ENCODE results near the gene MSRB1.
"Not testable (repeated sequence)": the region's sequence is repeated elsewhere in the genome, so short reads cannot be mapped to it uniquely, and the experiment has no call there.

The MSRB1 gene

DNA sequence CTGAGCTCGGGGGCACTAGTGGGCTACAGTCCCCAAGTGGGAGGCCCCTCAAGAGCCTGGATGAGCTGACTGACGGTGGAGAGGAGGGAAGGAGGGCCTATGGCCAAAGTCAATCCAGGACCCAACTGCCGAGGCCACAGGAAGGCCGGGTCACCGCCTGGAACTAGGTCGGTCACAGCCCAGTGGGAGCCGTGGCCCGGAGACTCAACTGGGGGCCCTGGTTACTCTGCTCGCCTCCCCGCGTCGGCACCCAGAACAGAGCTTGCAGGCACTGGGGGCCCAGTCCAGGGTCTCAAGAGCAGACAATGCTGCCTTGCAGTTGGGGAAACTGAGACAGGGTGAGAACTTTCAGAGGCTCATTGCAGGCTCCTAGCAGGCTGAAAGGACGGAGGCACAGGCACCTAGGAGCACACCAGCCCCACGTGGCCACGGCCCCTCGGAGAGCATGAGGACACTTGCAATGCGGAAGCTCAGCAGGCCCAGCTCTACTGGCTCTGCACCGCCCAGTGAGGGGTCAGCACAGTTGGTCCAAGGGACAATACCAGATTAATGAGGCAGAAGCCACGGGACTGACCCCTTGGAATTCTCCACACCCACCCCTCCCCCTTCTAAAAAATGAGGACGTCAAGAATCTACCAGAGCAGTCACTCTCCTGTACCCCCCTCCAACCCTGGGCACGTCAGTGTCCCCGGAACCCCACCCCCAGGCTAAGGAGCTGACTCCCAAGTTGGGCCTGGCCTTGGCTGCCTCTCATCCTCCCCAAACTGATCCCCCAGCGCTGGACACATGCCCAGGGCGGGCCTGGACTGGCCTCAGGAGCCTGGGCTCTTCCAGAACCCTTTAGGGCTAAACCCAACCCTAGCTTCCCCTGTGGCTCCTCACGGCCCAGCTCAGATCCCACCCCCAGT, 27.0 kb downstream of the MSRB1 start:
- DNase-seq (ENCODE audit: low spot score) = peak; percentile 50

DNA sequence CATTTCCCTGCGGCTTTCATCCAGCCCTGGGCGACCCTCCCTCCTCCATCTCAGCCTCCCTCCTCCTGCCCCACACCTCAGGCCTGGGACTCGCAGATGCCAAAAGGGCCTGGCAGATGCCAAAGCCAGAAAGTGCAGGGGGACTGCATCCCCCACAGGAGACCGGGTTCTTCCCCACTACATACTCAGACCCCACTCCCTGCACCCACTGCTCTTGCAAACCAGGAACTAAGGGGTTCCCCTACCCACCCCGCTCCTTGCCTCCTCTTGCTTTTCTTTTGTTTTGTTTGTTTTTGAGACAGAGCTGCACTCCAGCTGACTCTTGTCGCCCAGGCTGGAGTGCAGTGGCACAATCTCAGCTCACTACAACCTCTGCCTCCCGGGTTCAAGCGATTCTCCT, 28.0 kb downstream of the MSRB1 start:
- DNase-seq (ENCODE audit: low spot score) = no peak

DNA sequence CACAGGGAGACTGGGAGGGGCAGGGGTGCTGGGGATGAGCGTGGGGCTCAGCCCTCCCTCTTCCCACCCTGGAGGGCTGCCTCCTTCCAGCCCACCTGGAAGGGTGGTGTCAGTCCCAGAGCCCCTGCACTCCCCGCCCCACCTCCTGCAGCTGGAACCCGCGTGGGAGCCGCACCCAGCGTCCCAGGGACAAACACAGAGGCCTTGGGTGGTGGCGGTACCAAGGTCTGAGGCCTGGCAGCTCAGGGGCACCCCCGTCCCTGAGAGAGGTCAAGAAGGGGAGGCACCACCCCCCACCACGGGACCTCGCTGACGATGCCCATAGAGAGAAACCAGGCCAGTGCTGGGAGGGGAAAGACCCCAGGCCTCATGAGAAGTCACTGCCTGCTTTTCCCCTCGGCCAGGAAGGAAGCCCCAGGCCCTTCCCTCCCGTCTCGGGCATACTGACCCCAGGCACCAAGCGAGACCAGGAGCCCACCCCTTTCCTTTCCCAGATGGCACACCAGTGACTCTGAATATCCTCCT, 28.9 kb downstream of the MSRB1 start:
- DNase-seq (ENCODE audit: low spot score) = no peak

DNA sequence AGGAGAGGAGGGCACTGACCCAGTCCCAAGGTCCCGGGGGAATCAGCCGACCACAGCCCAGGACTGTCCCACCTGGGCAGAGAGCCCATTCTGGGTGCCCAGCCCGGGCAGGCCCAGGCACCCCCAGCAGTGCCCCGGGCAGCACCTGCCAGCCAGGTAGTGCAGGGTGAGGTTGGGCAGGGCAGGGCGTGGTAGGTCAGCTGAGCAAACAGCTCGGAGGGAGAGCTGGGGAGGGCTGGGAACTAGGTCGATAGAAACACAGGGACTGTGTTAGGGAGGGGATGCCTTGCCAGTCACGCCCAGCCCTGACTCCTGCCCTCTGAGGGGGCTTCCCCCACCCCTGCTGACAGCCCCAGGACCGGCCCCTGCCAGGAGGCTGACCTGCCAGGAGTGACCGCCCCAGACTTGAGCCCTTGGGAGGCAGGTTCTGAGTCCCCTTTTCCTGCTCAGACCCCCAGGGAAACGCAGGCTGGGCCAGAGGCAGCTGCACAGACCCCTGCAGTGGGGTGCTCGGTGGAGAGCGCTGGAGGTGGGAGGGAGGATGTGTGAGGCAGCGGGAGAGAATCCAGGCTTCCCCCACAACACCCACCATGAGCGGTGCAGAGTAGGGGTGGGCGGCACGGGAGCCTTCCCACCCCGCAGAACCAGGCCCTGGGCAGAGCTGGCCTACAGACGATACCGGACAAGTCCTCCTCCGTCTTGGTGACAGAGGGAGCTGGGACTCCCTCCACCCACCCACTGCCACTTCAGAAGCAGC, 29.5 kb downstream of the MSRB1 start:
- DNase-seq (ENCODE audit: low spot score) = no peak

DNA sequence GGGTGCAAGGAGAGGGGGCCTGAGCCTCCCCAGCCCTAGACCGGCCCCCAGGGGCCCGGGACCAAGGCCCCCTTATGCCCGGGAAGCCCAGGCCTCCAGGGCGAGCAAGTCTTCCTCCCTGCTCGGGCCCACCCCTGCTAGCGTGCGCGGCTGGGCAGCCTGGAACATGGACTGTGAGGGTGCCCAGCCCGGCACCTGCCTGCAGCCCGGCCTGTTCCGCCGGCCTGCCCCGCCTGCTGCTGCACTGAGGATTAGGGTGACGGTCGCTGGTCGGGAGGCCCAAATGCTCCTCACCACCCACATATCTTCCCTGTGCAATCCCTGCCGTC, 30.8 kb downstream of the MSRB1 start:
- DNase-seq (ENCODE audit: low spot score) = no peak

DNA sequence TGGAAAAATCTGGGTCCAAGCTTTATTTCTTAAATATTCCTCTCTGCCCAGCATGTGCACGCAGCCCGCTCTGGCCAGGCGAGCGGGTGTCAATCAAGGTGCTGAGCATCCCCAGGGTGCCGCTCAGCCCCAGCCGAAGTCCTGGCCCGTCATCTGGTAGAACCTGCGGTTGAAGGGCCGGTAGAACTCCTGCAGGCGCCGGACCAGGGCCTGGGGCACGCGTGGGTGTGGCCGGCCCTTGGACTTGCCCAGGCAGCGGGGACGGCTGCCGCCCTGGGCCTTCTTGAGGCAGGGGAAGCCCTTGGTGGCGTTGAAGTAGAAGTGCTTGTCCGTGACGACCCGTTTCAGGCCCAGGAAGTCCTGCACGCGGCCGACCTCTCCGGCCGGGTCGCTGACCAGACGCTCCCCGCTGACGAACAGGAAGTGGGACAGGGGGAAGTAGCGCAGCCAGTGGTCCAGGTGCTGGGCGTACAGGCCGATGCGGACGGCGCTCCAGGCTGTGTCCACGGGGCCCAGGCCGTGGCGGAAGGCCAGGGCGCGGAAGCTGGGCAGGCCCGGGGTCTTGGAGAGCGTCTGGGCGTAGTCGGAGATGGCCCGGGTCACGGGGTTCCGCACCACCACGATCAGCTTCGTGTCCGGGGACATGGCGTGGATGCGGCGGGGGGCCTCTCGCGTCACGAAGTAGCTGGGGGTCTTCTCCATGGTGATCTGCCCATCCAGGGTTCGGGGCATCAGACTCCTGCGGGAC, 31.4 kb downstream of the MSRB1 start:
- no peak for DNase-seq (ENCODE audit: low spot score)

DNA sequence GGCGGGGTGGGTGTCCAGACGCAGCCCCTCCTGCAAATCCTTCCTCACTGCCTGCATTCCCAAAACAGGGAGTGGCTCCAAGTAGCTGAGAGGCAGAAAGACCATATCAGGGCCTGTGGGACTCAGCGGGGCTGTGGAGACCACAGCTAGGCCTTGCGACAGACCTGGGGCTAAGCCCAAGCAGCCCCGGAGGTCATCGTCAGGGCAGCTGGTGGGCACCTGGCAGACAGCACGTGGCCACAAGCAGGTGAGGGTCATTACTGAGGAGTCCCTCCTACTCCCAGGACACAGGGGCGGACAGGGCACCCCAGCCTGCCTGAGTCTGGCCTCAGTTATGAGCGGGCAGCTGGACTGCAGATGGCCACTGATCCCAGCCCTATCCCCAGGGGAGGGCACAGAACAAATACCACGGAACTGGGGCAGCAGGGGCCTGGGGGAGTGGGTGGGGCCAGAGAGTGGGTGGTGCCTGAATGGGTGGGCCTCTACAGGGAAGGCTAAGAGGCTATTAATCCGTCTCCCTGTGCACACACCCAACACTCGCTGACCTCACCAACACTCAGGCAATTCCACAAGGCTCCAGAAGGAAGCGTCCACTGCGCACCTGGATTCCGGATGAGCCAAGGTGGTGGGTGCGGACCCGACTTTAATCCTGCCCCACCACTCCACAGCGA, 33.3 kb downstream of the MSRB1 start:
- peak; percentile 53 for DNase-seq (ENCODE audit: low spot score)

DNA sequence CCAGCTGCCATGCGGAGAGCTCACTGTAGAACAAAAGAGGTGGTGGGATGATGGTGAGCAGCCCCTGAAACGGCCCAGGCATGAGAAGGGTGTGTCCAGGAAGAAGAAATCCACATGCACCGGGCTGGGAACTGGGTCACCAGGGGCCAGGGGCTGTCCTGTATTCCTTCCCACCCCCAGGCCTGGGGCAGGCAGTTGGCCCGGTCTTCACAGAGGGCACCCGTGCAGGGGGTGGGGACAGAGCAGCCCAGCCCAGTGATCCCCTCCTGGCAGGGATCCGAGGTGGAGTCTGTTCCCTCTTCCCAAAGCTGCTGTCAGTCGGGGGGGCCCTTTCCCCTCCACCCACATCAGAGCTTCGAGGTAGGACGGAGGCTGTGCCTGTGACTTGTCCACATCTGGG, 34.0 kb downstream of the MSRB1 start:
- no peak for DNase-seq (ENCODE audit: low spot score)

DNA sequence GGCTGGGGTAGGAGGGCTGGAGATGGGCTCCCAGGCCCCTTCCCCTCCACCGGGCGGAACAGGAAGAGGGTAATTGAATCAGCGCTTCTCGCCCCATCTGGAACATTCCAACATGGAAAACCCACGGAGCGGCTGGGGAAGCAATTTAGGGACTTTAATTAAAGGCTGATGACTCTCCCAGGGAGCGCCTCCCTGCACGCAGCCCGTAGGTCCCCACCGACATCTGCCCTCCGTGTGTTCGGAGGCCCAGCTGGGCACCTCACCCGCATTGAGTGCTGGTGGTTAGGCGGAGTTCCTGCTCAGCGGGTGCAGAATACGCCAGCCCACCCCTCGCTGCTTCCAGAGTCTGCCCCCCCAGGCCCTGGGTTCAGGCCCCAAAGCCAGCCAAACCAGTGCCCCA, 34.8 kb downstream of the MSRB1 start:
- DNase-seq (ENCODE audit: low spot score) = no peak

DNA sequence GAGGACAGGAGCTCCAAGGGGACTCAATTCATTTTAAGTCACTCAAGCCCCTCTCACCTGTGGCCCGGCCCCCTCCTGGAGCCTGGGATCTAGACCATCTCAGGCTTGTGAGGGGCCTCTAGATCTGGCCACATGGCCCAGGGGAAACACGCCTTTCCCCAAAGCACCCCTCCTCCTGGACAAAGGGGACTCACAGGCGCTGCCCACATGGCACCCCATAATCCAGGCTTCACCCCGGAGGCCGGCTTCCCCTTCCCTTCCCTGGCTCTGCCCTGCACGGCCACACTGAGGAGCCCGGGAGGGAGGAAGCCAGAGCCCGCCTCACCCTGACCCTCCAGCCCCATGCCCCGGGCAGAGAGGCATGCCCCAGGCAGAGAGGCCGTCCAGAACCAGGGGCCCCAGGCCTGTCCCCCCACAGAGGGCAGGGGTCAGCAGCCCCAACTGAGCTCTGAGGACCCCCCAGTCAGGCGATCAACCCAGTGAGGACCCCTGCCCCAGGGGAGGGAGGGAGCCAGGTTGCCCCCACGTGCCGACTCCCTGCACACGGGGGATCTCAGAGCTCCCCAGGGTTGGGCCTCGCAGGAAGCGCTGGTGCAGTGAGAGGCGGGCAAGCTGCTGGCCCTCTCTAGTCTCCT, 35.7 kb downstream of the MSRB1 start:
- DNase-seq (ENCODE audit: low spot score) = no peak

DNA sequence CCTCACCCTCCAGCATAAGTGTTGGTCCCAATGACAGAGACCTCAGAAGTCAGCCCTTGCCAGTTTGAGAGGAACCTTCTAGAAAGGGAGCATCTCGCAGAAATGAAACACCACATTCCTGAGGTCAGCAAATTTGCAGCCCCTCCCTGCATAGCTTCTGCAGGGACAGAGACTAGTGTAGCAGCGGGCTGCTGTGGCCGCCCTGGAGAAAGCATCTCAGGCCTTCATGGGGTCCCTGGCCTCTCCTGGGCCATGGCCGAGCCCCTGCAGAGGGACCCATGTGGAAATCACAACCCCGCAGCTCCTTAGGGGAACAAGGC, 36.2 kb downstream of the MSRB1 start:
- DNase-seq (ENCODE audit: low spot score) = no peak

DNA sequence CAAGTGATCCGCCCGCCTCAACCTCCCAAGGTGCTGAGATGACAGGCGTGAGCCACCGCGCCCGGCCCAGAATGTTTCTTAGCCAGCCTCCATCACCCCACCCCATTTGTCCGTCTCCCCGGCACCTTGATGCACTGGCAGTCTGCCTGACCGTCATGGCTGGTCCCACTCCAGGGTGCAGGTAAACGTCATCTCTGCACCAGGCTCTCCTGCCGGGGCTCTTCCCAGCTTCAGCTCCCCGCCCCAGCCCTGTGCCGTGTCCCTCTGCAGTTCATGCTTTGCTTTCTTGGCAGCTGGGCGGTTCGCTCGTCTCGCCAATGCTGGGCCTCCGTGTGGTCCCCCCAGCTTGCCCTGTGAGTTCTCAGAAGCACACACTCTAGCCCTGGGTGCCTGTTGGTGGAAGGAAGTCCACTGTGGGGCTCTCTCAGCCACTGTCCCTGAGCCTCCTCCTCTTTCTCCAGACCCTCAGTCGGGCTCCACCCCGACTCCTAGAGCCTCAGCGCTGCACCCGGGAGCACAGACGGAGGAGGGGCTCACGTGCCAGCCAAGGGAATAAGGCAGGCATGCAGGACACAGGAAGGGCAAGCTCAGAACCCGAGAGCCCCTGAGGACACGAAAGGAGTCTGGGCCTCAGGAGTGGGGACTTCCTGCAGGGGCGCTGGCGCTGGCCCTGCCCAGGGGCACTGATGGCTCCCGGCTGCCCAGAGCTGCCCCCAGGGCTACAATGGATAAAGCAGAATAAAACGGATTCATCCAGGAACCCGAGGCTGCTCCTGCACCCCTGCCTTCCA, 36.7 kb downstream of the MSRB1 start:
- no peak for DNase-seq (ENCODE audit: low spot score)

DNA sequence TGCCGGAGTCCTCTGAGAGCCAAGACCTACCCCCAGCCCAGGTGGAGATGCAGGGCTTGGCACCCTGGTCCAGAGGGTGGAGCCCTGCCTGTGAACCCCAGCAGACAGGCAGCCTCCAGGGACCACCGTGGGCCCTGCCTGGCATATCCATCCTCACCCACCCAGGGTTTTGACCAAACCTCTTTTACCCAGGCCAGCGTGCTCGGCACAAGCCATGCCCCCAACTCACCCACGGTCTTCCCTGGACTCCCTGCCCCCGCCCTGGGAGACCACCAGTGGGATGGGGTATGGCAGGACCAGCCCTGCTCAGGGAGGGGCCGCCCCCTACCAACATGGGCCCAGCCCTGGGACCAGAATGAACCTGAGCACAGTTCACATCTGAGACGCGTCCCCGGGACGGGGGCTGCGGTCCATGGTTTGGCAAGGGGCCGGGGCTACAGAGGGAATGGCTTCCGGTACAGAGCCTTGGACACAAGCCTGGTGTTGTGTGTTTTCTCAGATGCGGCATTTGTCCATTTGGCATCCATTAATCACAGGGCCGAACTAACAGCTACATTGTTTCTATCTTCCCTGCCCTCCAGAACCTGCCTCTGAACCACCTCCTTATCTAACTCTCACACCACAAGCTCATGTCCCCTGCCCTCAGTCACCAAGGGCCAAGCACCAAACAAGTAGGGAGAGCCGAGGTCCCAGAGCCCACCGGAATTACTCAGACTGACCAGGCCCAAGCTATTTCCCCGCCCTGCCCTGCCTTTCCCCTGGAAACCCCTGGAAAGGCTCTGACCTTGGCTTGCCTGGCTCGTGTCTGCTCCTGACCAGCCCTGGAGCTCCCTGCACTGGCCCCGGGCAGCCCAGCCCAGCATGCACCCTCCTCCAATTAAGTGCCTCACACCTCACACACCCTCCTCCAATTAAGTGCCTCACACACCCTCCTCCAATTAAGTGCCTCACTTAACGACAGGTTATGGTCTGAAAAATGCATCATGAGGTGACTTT, 38.9 kb downstream of the MSRB1 start:
- DNase-seq (ENCODE audit: low spot score) = no peak

DNA sequence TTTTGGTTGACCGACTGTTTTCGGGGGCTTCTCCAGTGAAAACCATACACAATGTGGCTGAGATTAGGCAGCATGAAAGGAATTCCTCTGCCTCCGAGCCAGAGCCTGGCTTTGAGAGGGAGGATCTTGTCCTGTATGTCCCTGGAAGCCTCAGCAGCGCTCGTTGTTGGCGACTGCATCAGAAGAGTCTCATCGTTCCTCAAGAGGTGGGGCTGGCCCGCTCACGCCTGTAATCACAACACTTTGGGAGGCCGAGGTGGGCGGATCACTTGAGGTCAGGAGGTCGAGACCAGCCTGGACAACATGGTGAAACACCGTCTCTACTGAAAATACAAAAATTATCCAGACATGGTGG, 39.8 kb downstream of the MSRB1 start:
- DNase-seq (ENCODE audit: low spot score) = no peak

DNA sequence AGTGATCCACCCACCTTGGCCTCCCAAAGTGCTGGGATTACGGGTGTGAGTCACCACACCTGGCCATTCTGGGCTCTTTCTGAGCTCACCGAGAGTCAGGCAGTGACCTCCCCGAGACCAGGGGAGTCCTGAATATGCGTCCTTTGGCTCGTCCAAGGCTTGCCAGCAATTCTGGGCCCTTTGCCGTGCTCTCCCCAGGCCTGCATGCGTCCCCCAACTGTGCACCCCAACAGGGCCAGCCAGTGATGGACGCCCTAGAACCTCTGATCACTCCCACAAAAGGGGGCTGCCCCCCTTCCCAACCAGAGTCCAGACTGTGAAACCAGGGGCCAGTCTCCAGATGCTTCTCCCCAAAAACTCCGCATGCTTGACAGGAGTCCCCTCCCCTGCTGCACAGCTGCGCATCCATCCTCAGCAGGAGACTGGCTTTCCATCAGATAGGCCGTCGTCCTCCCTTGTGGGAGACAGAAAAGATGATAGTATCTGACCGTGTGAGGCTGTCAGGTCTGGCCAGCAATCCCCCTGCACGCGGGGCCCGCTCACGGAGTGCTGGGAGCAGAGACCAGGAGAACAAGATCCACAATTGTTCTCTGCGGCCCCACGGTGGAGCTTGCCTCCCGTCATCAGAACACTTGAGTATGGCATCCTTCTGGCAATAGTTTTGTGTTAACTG, 40.3 kb downstream of the MSRB1 start:
- DNase-seq (ENCODE audit: low spot score) = no peak

DNA sequence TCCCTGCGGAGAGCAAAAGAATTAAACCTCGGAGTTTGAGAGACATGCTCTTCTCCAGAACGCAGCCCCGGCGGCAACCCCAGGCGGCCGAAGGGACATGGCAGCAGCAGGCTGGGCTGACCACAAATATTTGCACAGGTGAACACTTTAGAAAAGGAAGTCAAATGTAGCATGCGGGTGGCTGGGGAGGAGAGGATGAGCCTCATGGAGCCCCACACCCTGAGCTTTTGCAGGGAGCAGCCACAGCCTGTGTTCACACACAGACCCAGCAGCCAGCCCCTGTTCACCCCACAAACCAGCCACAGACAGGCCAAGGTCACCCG, 42.6 kb downstream of the MSRB1 start:
- DNase-seq (ENCODE audit: low spot score) = no peak

DNA sequence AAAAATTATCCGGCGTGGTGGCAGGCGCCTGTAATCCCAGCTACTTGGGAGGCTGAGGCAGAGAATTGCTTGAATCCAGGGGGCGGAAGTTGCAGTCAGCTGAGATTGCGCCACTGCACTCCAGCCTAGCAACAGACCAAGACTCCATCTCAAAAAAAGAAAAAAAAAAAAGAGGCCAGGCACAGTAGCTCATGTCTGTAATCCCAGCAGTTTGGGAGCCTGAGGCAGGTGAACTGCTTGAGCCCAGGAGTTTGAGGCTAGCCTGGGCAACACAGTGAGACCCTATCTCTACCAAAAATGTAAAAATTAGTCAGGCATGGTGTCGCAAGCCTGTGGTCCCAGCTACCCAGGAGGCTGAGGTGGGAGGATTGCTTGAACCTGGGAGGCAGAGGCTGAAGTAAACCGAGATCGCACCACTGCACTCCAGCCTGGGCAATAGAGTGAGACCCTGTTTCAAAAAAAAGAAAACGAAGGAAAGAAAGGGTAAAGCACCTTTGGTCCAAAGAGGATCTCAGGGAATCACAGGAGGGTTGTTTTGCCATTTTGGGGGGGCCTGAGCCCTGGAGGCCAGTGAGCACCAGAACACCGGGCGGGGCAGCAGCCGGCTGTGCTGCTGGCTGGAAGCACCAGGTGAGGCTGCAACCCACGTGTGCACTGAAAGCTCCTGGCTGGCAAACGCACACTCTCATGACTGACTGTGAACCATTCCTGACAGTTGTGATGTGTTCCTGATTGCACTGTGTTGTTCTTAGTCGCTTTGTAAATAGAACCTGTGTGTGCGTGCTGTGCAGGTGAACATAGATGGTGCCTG, 43.2 kb downstream of the MSRB1 start:
- DNase-seq (ENCODE audit: low spot score) = no peak

DNA sequence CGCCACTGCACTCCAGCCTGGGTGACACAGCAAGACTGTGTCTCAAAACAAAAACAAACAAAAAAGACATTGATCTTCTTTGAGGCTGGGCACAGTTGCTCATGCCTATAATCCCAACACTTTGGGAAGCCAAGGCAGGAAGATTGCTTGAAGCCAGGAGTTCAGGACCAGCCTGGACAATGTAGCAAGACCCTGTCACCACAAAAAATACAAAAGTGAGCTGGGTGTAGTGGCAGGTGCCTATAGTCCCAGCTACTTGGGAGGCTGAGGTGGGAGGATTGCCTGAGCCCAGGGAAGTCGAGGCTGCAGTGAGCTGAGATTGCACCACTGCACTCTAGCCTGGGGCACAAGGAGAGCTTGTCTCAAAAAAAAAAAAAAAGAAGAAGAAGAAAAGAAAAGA, 45.3 kb downstream of the MSRB1 start:
- not testable (repeated sequence) for DNase-seq (ENCODE audit: low spot score)
